Mesenchymal stem cell (in vitro differentiated cells and primary cell): ENCODE data around the gene LAGE3.

Experiments
- DNase-seq: peaks from one replicate; pipeline ENCODE4 v3.0.0-alpha.2; 2013
- H2AFZ ChIP-seq: one replicate; pipeline ENCODE4 v1.6.1; 2013; ENCODE audit warnings: low read depth, mild to moderate bottlenecking, control low read depth, inconsistent platforms, low read length, moderate library complexity
- H2AK5ac ChIP-seq: 2 replicates; pipeline ENCODE4 v1.6.1; 2013; ENCODE audit warnings: low read length, moderate library complexity, mild to moderate bottlenecking, inconsistent platforms; ENCODE audit not compliant: severe bottlenecking
- H2BK120ac ChIP-seq: one replicate; pipeline ENCODE4 v1.6.1; 2013; ENCODE audit warnings: low read depth, mild to moderate bottlenecking, inconsistent platforms, low read length, moderate library complexity
- H2BK12ac ChIP-seq, 2 experiments: one replicate each; pipeline ENCODE4 v1.6.1; 2013; ENCODE audit warnings: inconsistent platforms in 2 of 2, low read length in 2 of 2, mild to moderate bottlenecking in 2 of 2, moderate library complexity in 2 of 2, control low read depth in 1 of 2
- H2BK15ac ChIP-seq: one replicate; pipeline ENCODE4 v1.6.1; 2013; ENCODE audit warnings: mild to moderate bottlenecking, low read depth, inconsistent platforms; ENCODE audit not compliant: poor library complexity, severe bottlenecking
- H2BK5ac ChIP-seq: 2 replicates; pipeline ENCODE4 v1.6.1; 2013; ENCODE audit warnings: low read depth, mild to moderate bottlenecking, low read length, control low read depth, inconsistent platforms; ENCODE audit not compliant: poor library complexity, severe bottlenecking
- H3K14ac ChIP-seq, 2 experiments: one replicate each; pipeline ENCODE4 v1.6.1; 2013; ENCODE audit warnings: inconsistent platforms in 2 of 2, low read length in 2 of 2, control low read depth in 1 of 2, mild to moderate bottlenecking in 1 of 2, moderate library complexity in 1 of 2
- H3K18ac ChIP-seq, 2 experiments: one replicate each; pipeline ENCODE4 v1.6.1; 2013; ENCODE audit warnings: inconsistent platforms in 2 of 2, low read length in 2 of 2, control low read depth in 1 of 2, low read depth in 1 of 2, mild to moderate bottlenecking in 1 of 2
- H3K23ac ChIP-seq, 2 experiments: one replicate each; pipeline ENCODE4 v1.6.1; 2013; ENCODE audit warnings: inconsistent platforms in 2 of 2, low read length in 2 of 2, mild to moderate bottlenecking in 2 of 2, moderate library complexity in 2 of 2, control low read depth in 1 of 2
- H3K27ac ChIP-seq: 2 replicates; pipeline ENCODE4 v1.5.1; 2013; ENCODE audit warnings: mild to moderate bottlenecking, moderate library complexity, low read length, control low read depth, inconsistent platforms; ENCODE audit not compliant: poor library complexity, severe bottlenecking
- H3K27me3 ChIP-seq, 2 experiments: 2 replicates each; pipeline versions ENCODE4 v1.6.1 to v1.7.0; 2013; ENCODE audit warnings: low read length in 2 of 2, mild to moderate bottlenecking in 2 of 2, moderate library complexity in 2 of 2, control low read depth in 1 of 2, inconsistent platforms in 1 of 2; ENCODE audit not compliant: control insufficient read depth in 1 of 2, insufficient read depth in 1 of 2
- H3K36me3 ChIP-seq, 2 experiments: 2 replicates each; pipeline versions ENCODE4 v1.6.1 to v1.7.0; 2013; ENCODE audit warnings: low read length in 2 of 2, control low read depth in 1 of 2, inconsistent platforms in 1 of 2, low read depth in 1 of 2, mild to moderate bottlenecking in 1 of 2; ENCODE audit not compliant: insufficient read depth in 2 of 2, control insufficient read depth in 1 of 2
- H3K4ac ChIP-seq, 2 experiments: one replicate each; pipeline ENCODE4 v1.6.1; 2013; ENCODE audit warnings: inconsistent platforms in 2 of 2, low read length in 2 of 2, mild to moderate bottlenecking in 2 of 2, moderate library complexity in 2 of 2, control low read depth in 1 of 2, low read depth in 1 of 2
- H3K4me1 ChIP-seq: 2 replicates; pipeline ENCODE4 v1.6.1; 2013; ENCODE audit warnings: low read depth, low read length, control low read depth; ENCODE audit not compliant: control insufficient read depth, insufficient read depth
- H3K4me2 ChIP-seq: 2 replicates; pipeline ENCODE4 v1.6.1; 2013; ENCODE audit warnings: low read length, mild to moderate bottlenecking, inconsistent platforms; ENCODE audit not compliant: poor library complexity, severe bottlenecking
- H3K4me3 ChIP-seq, 2 experiments: 2 replicates each; pipeline versions ENCODE4 v1.5.1 to v1.7.0; 2013; ENCODE audit warnings: low read length in 2 of 2, mild to moderate bottlenecking in 2 of 2, control low read depth in 1 of 2, low read depth in 1 of 2; ENCODE audit not compliant: insufficient read depth in 1 of 2
- H3K79me1 ChIP-seq: replicated peaks from 2 replicates; pipeline ENCODE4 v1.6.1; 2013; ENCODE audit warnings: mild to moderate bottlenecking, control low read depth, low read length, inconsistent platforms; ENCODE audit not compliant: poor library complexity, severe bottlenecking
- H3K9ac ChIP-seq: 2 replicates; pipeline ENCODE4 v1.7.0; 2013; ENCODE audit warnings: mild to moderate bottlenecking, low read length, moderate library complexity
- H3K9me3 ChIP-seq: 2 replicates; pipeline ENCODE4 v1.7.0; 2013; ENCODE audit warnings: mild to moderate bottlenecking, low read length; ENCODE audit not compliant: control insufficient read depth
- H4K8ac ChIP-seq: one replicate; pipeline ENCODE4 v1.6.1; 2013; ENCODE audit warnings: inconsistent platforms, mild to moderate bottlenecking, low read length, moderate library complexity
- H4K91ac ChIP-seq: one replicate; pipeline ENCODE4 v1.6.1; 2013; ENCODE audit warnings: mild to moderate bottlenecking, low read length, inconsistent platforms
- WGBS: methylation state at CpG from one replicate; pipeline ENCODE4 v1.1.7; 2013; ENCODE audit warnings: mixed read lengths; 5-methylcytosine and 5-hydroxymethylcytosine counted together

Gene LAGE3

GRCh38 chrX:154467556-154467955 lies 11.5 kb downstream of the LAGE3 start:
- no peak overlapping the region for H3K27ac ChIP-seq
- peaks cover 17% of the 10 kb centered on the region for H3K79me1 ChIP-seq
- H3K4me1 ChIP-seq: no peaks in the 10 kb centered on the region
- no peak overlapping the region for H3K23ac ChIP-seq
- no peak overlapping the region for H3K4ac ChIP-seq
- peak overlapping the region; percentile 23 for H2AFZ ChIP-seq
- H3K9ac ChIP-seq: no peak overlapping the region
- H3K4me3 ChIP-seq: no peak overlapping the region
- no peak overlapping the region for H4K8ac ChIP-seq
- H3K14ac ChIP-seq: no peak overlapping the region
- no peak overlapping the region for H4K91ac ChIP-seq
- peaks cover 71 to 100% of the 10 kb centered on the region in 2 experiments for H3K36me3 ChIP-seq
- H3K4me2 ChIP-seq: no peak overlapping the region
- H2BK12ac ChIP-seq: no peak overlapping the region
- H3K27me3 ChIP-seq: no peaks in the 10 kb centered on the region
- DNase-seq: no peak
- no peak overlapping the region for H2BK120ac ChIP-seq
- WGBS: 97% methylated on average over 15 of the region's 21 CpGs
- H2BK15ac ChIP-seq: no peak overlapping the region
- no peak overlapping the region for H3K18ac ChIP-seq
- H2AK5ac ChIP-seq: no peak overlapping the region
- H2BK5ac ChIP-seq: no peak overlapping the region
- H3K9me3 ChIP-seq: no peaks in the 10 kb centered on the region

DNA sequence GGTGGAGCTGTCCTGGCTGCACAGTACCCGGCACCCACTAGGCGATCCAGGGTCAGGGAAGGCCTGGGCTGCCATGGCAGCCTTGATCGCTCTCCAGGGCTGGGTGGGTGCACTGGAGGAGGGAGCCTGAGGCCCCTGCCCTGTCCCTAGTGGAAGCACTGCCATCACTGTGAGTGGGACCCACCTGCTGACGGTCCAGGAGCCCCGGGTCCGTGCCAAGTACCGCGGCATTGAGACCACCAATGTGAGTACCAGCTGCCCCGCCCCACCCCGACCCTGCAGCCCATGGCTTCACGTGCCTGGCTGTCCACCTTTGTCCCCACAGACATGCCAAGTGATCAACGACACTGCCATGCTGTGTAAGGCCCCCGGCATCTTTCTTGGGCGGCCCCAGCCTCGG lies 12.2 kb downstream of the LAGE3 start:
- no peak overlapping the region for H2BK12ac ChIP-seq
- H4K8ac ChIP-seq: no peak overlapping the region
- no peak overlapping the region for H2AK5ac ChIP-seq
- peaks cover 74 to 100% of the 10 kb centered on the region in 2 experiments for H3K36me3 ChIP-seq
- no peak overlapping the region for H3K4me3 ChIP-seq
- WGBS: 97% methylated on average over 15 of the region's 15 CpGs
- no peak overlapping the region for H4K91ac ChIP-seq
- no peak overlapping the region for H3K9ac ChIP-seq
- H3K4me2 ChIP-seq: no peak overlapping the region
- H3K79me1 ChIP-seq: peaks cover 18% of the 10 kb centered on the region
- H2BK120ac ChIP-seq: no peak overlapping the region
- H3K27ac ChIP-seq: no peak overlapping the region
- no peaks in the 10 kb centered on the region for H3K27me3 ChIP-seq
- H3K9me3 ChIP-seq: no peaks in the 10 kb centered on the region
- DNase-seq: no peak
- no peak overlapping the region for H2AFZ ChIP-seq
- H3K4ac ChIP-seq: no peak overlapping the region
- H2BK15ac ChIP-seq: no peak overlapping the region
- no peak overlapping the region for H3K18ac ChIP-seq
- no peak overlapping the region for H3K23ac ChIP-seq
- H3K14ac ChIP-seq: no peak overlapping the region
- H3K4me1 ChIP-seq: no peaks in the 10 kb centered on the region
- H2BK5ac ChIP-seq: no peak overlapping the region

DNA sequence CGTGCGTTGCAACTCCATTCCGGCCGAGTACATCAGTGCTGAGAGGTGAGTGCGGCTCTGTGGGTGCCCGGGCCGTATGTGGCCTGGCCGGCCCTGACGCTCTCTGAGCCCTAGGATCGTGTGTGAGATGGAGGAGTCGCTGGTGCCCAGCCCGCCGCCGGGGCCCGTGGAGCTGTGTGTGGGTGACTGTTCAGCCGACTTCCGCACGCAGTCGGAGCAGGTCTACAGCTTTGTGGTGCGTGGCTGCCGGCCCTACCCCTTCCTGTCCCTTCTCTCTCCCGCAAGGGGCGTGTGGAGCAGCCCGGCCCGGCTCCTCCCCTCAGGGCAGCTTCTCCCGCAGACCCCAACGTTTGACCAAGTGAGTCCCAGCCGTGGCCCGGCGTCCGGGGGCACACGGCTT lies 13.0 kb downstream of the LAGE3 start:
- H4K91ac ChIP-seq: no peak overlapping the region
- no peak for DNase-seq

DNA sequence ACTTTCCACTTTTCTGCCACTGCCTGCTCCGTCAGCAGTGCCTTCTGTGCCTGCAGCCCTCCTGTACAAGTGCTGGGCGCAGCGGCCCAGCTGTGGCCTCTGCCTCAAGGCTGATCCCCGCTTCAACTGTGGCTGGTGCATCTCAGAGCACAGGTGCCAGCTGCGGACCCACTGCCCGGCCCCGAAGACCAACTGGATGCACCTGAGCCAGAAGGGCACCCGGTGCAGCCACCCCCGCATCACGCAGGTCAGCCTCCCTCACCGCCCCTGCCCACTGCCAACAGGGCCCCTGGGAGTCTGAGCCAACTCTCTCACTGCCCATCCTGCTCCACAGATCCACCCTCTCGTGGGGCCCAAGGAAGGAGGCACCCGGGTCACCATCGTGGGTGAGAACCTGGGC lies 13.5 kb downstream of the LAGE3 start:
- Histone ChIP-seq H3K9me3 (no peaks in the 10 kb centered on the region), H2AFZ (no peak overlapping the region), H3K4me1 (peaks cover 5% of the 10 kb centered on the region), H3K18ac (no peak overlapping the region), H3K27ac (no peak overlapping the region), H3K4ac (no peak overlapping the region), H3K4me2 (no peak overlapping the region), H3K23ac (no peak overlapping the region), H4K8ac (no peak overlapping the region), H3K14ac (no peak overlapping the region), H3K27me3 (no peaks in the 10 kb centered on the region), H4K91ac (no peak overlapping the region), H3K36me3 (peaks cover 70 to 100% of the 10 kb centered on the region in 2 experiments), H2BK15ac (no peak overlapping the region), H2AK5ac (no peak overlapping the region), H3K79me1 (peaks cover 20% of the 10 kb centered on the region), H2BK120ac (no peak overlapping the region), H2BK5ac (no peak overlapping the region), H3K4me3 (no peak overlapping the region), H3K9ac (no peak overlapping the region), H2BK12ac (no peak overlapping the region)
- WGBS: 97% methylated on average over 14 of the region's 14 CpGs
- DNase-seq: no peak

More for the DNA sequence above, 13.0 kb downstream of the LAGE3 start:
- no peak overlapping the region for H2BK120ac ChIP-seq
- no peak overlapping the region for H3K18ac ChIP-seq
- H3K4me1 ChIP-seq: peaks cover 2% of the 10 kb centered on the region
- H2BK5ac ChIP-seq: no peak overlapping the region
- no peaks in the 10 kb centered on the region for H3K27me3 ChIP-seq
- no peaks in the 10 kb centered on the region for H3K9me3 ChIP-seq
- no peak overlapping the region for H3K4me3 ChIP-seq
- H3K23ac ChIP-seq: no peak overlapping the region
- H3K36me3 ChIP-seq: peaks cover 72 to 100% of the 10 kb centered on the region in 2 experiments
- H2AFZ ChIP-seq: no peak overlapping the region
- no peak overlapping the region for H3K4me2 ChIP-seq
- H3K4ac ChIP-seq: no peak overlapping the region
- no peak overlapping the region for H3K27ac ChIP-seq
- H2BK15ac ChIP-seq: no peak overlapping the region
- H3K9ac ChIP-seq: no peak overlapping the region
- H4K8ac ChIP-seq: no peak overlapping the region
- H3K79me1 ChIP-seq: peaks cover 20% of the 10 kb centered on the region
- H2AK5ac ChIP-seq: no peak overlapping the region
- no peak overlapping the region for H2BK12ac ChIP-seq
- 95% methylated on average over 25 of the region's 32 CpGs for WGBS
- H3K14ac ChIP-seq: no peak overlapping the region
